RWPE1 (cell line): ENCODE data around the gene RUNX1.

ENCODE experiments used
- CTCF ChIA-PET: fragments of 350-600 bp; sonication (Branson Sonifier 250); formaldehyde crosslinking; extraction: SDS; loops from one replicate; lab custom pipeline; 2021; lab: Yijun Ruan, JAX
- POLR2A ChIA-PET: fragments of 400-600 bp; formaldehyde crosslinking; extraction: SDS; loops from one replicate; lab custom pipeline; 2020; ENCODE audit warnings: antibody characterized with exemption; ENCODE audit not compliant: low non-redundant PET; lab: Yijun Ruan, JAX
- DNase-seq: peaks from one replicate; pipeline ENCODE4 v3.0.0; 2012; ENCODE audit warnings: low spot score
- H3K27ac ChIP-seq: fragments of 450-650 bp; 2 replicates; pipeline ENCODE4 v1.5.1; 2017
- CTCF ChIP-seq: fragments of 450-650 bp; conservative IDR thresholded peaks from 2 replicates; pipeline ENCODE4 v1.5.1; 2017; ENCODE audit warnings: low read depth, mild to moderate bottlenecking

Gene RUNX1

GRCh38 chr21:34790834-34791233 lies 258.3 kb downstream of the RUNX1 start:
- DNase-seq = no peak
- POLR2A ChIA-PET = no interaction called here
- CTCF ChIA-PET = interaction anchor here (0.6 to 1.1 kb wide), 3 partner anchors 45 to 1840 kb away, joined by 3 to 10 read pairs (median 3); no protein-coding TSS in a partner anchor

GRCh38 chr21:34790341-34790740 lies 258.8 kb downstream of the RUNX1 start:
- ChIA-PET POLR2A (no interaction called here), CTCF (interaction anchor here (0.6 kb wide), 1 partner anchor 89 kb away, joined by 4 read pairs; no protein-coding TSS in a partner anchor)
- no peak for TF ChIP-seq CTCF
- no peak overlapping the region for H3K27ac ChIP-seq
- no peak for DNase-seq

More at GRCh38 chr21:34790834-34791233, 258.3 kb downstream of the RUNX1 start:
- no peak for TF ChIP-seq CTCF
- no peak overlapping the region for H3K27ac ChIP-seq

GRCh38 chr21:34788879-34789278 lies 260.2 kb downstream of the RUNX1 start:
- no peak overlapping the region for H3K27ac ChIP-seq
- ChIA-PET CTCF (no interaction called here), POLR2A (no interaction called here)
- TF ChIP-seq CTCF = no peak
- no peak for DNase-seq

- CTCF ChIA-PET = interaction anchor here (0.6 kb wide), 1 partner anchor 25 kb away, joined by 3 read pairs; no protein-coding TSS in a partner anchor
- no peak overlapping the region for H3K27ac ChIP-seq
- POLR2A ChIA-PET = no interaction called here
- no peak for TF ChIP-seq CTCF
- no peak for DNase-seq
Observed at GRCh38 chr21:34783815-34784214, 265.3 kb downstream of the RUNX1 start.

- ChIA-PET POLR2A (no interaction called here), CTCF (interaction anchor here (0.5 kb wide), 1 partner anchor 92 kb away, joined by 3 read pairs; no protein-coding TSS in a partner anchor)
- TF ChIP-seq CTCF = no peak
- no peak for DNase-seq
- no peak overlapping the region for H3K27ac ChIP-seq
Observed at GRCh38 chr21:34782506-34783360, 266.4 kb downstream of the RUNX1 start.

GRCh38 chr21:34781526-34781925 lies 267.6 kb downstream of the RUNX1 start:
- POLR2A ChIA-PET = no interaction called here
- no peak for TF ChIP-seq CTCF
- CTCF ChIA-PET = no interaction called here
- no peak for DNase-seq
- H3K27ac ChIP-seq = no peak overlapping the region
